HUES6 (cell line): ENCODE measurements around the gene DLX4.

Experiments used
- H3K27ac ChIP-seq: 2 replicates; pipeline ENCODE4 v1.7.0; 2013; ENCODE audit warnings: low read depth, mild to moderate bottlenecking, low read length, inconsistent platforms
- H3K27me3 ChIP-seq: 2 replicates; pipeline ENCODE4 v1.6.1; 2013; ENCODE audit warnings: low read length; ENCODE audit not compliant: control insufficient read depth, insufficient read depth
- H3K36me3 ChIP-seq: 2 replicates; pipeline ENCODE4 v1.6.1; 2013; ENCODE audit warnings: low read length; ENCODE audit not compliant: control insufficient read depth, insufficient read depth
- H3K4me1 ChIP-seq: 2 replicates; pipeline ENCODE4 v1.6.1; 2013; ENCODE audit warnings: low read length; ENCODE audit not compliant: control insufficient read depth, insufficient read depth
- H3K4me3 ChIP-seq: 2 replicates; pipeline ENCODE4 v1.5.1; 2013; ENCODE audit warnings: low read depth, low read length
- H3K9ac ChIP-seq: one replicate; pipeline ENCODE4 v1.6.1; 2013; ENCODE audit warnings: mild to moderate bottlenecking, low read length
- H3K9me3 ChIP-seq: 2 replicates; pipeline ENCODE4 v1.6.1; 2013; ENCODE audit warnings: low read depth, low read length; ENCODE audit not compliant: control insufficient read depth, insufficient read depth

DLX4 gene

DNA sequence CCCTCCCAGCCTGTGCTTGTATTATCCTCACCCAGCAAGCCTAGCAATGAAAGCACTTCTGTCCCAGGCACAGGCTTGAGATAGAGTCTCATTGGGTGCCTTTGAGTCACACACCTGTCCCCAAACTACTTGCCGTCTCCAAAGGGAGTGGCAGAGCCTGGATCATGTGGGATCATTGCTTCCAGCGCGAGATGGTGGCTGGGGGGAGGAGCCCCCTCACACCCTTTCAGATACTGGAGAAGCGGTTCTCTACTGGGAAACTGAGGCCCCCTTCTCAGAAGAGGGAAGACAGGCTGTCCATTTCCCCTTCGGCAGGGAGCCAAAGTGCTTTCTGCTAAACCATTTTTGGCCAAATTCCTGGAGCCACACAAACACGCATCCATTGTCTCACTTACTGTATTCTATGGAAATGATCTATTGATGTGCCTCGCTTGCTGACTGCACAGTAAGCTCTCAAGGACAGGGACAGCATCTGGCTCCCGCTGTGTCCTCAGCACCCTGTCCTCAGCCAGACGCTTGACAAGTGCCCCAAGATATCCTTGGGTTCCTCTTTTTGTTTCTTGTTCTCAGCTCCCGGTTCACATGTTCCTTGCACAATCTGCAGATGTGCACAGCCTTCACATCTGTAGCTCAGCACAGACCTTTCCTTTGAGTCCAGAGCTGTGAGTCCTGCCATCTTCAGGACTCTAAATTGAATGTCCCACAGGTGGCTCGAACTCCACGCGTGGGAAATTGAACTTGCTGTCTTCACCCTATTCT lies 52.0 kb downstream of the DLX4 start:
- Histone ChIP-seq H3K36me3 (no peaks in the 10 kb centered on the region), H3K9me3 (peaks cover 15% of the 10 kb centered on the region), H3K9ac (no peak overlapping the region), H3K27ac (no peak overlapping the region), H3K27me3 (peaks cover 3% of the 10 kb centered on the region; the same call in 1 of the 2 replicates), H3K4me3 (no peak overlapping the region), H3K4me1 (no peaks in the 10 kb centered on the region)

DNA sequence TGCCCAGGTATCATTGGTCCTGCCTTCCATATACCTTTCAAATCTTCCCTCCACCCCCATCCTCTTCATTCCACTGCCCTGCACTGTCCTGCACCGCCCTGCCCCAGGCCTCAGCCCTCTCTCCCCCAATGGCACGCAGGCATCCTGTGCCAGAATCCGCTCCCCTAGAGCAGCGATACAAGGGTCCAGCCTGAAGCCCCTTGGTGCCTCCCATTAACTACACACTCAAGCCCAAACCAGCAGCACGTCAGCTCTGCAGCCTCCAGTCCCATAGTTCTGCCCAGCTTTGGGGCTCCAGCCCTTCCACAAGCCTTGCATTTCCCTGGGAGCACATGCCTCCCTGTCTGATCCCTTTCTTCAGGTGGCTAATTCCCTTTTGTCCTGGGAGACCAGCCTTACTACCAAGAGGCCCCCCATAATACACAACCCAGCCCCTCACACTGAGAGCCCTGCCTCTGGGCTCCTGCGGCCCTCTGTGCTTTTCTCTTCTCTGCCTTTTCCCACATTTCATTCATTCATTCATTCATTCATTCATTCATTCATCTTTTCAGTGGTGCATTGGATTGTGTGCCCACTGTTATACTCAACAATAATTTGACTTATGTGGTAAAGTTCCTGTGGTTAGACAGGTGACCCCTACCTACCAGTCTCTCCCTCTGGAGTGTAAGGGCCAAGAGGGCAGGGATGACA lies 52.8 kb downstream of the DLX4 start:
- H3K36me3 ChIP-seq: no peaks in the 10 kb centered on the region
- no peaks in the 10 kb centered on the region for H3K4me1 ChIP-seq
- H3K27me3 ChIP-seq: peaks cover 3% of the 10 kb centered on the region; the same call in 1 of the 2 replicates
- no peak overlapping the region for H3K4me3 ChIP-seq
- no peak overlapping the region for H3K27ac ChIP-seq
- peaks cover 15% of the 10 kb centered on the region for H3K9me3 ChIP-seq
- H3K9ac ChIP-seq: no peak overlapping the region

DNA sequence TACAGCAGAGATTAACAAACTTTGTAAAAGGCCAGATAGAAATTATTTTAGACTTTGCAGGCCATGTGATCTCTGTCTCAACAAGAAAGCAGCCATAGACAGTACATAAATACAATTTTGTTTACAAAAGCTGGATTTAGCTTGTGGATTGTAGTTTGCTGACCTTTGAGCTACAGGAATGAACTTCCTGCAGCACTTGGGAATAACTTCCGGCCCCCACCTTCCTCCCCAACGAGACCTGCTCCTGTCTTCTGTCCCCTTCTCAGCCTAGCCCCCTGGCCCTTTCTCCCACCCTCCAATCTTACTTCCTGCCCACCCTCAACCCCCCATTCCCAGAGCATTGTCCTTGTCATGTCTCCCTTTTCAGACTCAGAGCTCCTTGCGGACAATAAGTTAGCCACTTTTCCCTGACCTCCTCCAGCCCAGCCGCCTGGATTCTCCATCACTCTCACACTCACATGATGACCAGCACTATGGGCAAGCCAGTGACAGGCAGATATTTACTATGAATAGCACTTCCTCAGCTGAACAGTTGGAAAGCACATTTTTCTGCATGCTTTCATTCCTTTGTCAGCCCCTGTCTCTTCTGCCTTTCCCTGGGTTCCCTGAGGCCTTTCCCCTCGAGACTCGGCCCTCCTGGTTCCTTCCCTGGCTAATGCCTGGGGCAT lies 53.6 kb downstream of the DLX4 start:
- Histone ChIP-seq H3K4me3 (no peak overlapping the region), H3K27ac (no peak overlapping the region), H3K36me3 (no peaks in the 10 kb centered on the region), H3K9ac (no peak overlapping the region), H3K27me3 (peaks cover 3% of the 10 kb centered on the region; the same call in 1 of the 2 replicates), H3K9me3 (peaks cover 15% of the 10 kb centered on the region), H3K4me1 (peaks cover 4% of the 10 kb centered on the region)

DNA sequence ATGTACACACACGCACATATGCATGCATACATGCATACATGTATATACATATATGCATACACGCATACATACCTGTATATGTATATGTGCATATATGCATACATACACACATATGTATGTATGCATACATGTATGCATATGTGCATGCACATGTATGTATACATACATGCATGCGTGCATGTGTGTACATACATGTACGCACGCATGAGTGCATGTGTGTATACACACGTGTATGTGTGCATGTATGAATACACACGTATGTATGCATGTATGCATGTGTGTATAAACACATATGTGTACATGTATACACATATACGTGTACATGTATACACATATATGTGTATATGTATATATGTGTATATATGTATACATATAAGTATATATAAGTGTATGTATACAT lies 54.5 kb downstream of the DLX4 start:
- H3K4me3 ChIP-seq: no peak overlapping the region
- peaks cover 3% of the 10 kb centered on the region; the same call in 1 of the 2 replicates for H3K27me3 ChIP-seq
- H3K9me3 ChIP-seq: peaks cover 15% of the 10 kb centered on the region
- no peak overlapping the region for H3K27ac ChIP-seq
- no peaks in the 10 kb centered on the region for H3K36me3 ChIP-seq
- H3K9ac ChIP-seq: no peak overlapping the region
- H3K4me1 ChIP-seq: peaks cover 14% of the 10 kb centered on the region
